ENCODE measurements around the gene TCF7L2.

The TCF7L2 gene

DNA sequence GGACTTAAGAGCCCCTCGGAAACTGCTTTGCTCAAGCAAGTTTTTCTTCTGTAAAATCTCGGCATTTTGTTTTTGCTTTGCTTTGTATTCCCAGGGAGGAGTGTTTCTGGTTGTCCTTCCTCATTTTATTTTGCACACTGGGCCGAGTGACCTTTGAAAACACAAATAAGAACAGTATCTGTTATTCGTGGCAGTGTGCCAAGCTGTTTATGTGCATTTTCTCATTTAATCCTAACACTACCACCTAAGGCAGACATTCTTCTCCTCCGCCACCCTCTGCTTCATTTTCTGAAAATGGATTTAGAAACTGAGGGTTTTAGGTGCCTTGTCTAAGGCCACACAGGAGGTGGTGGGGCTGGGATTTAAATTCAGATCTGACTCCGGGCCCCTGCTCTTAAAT lies 218.5 kb downstream of the TCF7L2 start:
- H3K27ac ChIP-seq: no peak overlapping the region

GRCh38 chr10:113169111-113169510 lies 219.1 kb downstream of the TCF7L2 start:
- TF ChIP-seq CTCF (conservative IDR thresholded peaks at IDR 0.05) (no peak), ZFX (IDR thresholded peaks at IDR 0.05) (no peak)
- H3K27ac ChIP-seq: no peak overlapping the region

More for the DNA sequence above, 218.5 kb downstream of the TCF7L2 start:
- TF ChIP-seq CTCF (conservative IDR thresholded peaks at IDR 0.05) (no peak), ZFX (IDR thresholded peaks at IDR 0.05) (no peak)

DNA sequence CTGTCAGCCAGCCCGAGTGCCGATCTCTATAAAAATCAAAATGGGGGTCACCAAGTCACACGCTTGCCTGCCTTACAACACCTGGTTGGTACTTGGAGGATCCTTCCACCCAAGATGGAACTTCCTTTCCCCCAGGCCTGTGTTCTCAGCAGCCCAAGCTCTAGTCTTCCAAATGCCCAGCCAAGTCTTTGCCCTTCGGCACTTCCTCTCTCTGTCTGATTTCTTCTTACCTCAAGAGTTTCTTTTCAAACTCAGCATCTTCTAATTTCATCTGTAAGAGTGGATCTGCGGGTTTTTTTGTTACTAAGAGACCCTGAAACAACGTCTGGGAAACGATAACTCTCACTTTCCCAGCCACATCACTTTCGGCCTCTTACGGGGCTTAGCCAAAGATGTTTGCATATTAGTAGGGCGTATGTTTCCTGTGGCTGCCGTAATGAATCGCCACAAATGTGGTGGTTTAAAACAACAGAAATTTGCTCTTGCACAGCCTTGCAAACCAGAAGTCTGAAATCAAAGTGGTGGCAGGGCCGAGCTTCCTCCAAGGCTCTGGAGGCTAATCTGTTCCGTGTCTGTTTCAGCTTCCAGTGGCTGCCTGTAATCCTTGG lies 219.9 kb downstream of the TCF7L2 start:
- H3K27ac ChIP-seq: no peak overlapping the region
- TF ChIP-seq ZFX (IDR thresholded peaks at IDR 0.05) (no peak), CTCF (conservative IDR thresholded peaks at IDR 0.05) (no peak)

GRCh38 chr10:113171662-113172061 lies 221.6 kb downstream of the TCF7L2 start:
- H3K27ac ChIP-seq: no peak overlapping the region
- TF ChIP-seq ZFX (IDR thresholded peaks at IDR 0.05) (no peak), CTCF (conservative IDR thresholded peaks at IDR 0.05) (no peak)

DNA sequence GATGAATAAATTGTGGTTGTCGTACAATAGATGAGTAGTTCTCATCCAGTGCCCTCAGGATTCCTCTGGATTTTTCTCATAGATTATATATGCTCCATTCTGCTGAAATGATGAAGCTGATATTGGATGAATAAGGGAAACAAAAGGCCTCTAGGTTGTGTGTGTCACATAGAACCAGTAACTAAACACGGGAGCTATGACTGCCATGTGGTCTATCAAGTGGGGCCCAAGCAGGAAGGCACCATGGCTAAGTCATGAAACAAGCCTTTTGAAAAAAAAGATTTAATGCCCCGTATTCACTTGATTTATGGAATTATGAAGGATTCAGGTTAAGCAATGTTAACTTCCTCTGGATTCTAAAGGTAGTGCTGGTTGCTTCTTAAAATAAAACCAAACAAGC lies 225.1 kb downstream of the TCF7L2 start:
- H3K27ac ChIP-seq: no peak overlapping the region
- TF ChIP-seq ZFX (IDR thresholded peaks at IDR 0.05) (no peak), CTCF (conservative IDR thresholded peaks at IDR 0.05) (no peak)

DNA sequence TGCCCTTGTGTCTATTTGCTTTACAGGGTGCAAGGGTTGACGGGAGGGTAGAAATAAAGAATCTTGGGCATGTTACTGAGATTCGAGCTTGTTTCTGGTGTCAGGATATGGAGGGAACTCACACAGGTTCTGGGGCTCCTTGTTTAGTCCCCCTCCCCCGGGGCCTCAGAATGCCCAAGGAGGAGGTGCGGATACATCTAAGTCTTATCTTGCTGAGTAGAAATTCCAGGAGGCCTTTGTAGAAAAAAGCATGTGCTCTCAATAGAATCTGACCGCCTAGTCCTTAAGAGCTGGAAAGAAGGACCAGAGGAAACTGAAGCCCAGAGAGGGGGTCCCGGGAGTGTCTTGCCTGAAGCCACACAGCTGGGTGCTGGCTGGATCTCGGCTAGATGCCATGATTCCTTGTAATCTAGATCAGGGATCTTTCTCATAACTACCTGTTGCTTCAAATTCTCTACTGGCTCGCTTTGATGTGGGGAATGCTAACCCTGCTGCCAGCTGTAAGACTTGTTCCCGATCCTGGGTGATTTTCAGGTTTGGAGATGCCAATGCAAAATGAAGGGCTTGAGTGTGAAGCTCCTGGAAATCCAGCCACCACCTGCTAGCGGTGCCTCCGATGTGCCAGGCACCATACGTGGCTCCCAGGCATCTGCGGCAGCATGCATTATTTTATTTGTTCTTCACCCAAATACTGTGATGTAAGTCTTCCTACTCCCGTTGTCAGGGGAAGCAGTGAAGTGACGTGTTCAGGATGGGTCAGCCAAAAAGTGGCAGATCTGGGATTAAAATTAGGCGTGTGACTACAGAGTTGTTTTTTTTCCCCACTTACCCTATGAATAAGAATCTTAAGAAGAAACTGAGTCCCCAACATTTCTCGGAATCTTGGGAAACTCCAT lies 226.0 kb downstream of the TCF7L2 start:
- TF ChIP-seq ZFX (IDR thresholded peaks at IDR 0.05) (no peak), CTCF (conservative IDR thresholded peaks at IDR 0.05) (no peak)
- H3K27ac ChIP-seq: no peak overlapping the region

DNA sequence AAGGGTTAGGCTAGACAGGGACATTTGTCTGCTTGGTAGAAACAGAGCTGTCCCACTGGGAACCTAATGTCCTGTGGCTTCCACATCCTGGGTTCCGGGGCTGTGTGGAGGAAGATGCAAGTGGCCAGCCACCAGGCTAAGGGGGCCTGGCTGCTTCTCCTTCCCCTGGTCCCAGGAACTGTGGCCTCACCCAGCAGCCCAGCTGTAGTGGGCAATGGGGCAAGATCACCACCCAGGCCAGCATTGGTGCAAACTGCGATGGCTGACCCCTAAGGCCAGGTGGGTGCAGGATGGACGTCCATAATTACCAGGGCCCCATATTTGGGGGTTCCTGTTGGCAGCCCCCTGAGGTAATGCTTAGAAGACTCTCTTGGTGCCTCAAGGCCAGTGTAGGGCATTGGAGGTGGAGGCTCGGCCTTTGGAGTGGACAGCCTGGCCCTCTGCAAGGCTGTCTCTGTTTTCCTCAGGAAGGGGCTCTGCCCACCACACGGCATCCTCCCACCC lies 226.7 kb downstream of the TCF7L2 start:
- no peak overlapping the region for H3K27ac ChIP-seq
- TF ChIP-seq CTCF (conservative IDR thresholded peaks at IDR 0.05): no peak
- no peak for TF ChIP-seq ZFX (IDR thresholded peaks at IDR 0.05)
